ENCODE measurements around the gene FOXA2. TPM values are rescaled to one million over a fixed set of nuclear protein-coding genes. Genes with fewer than 3 reads are reported as not detected.

The FOXA2 gene
- total RNA-seq, 1 experiment from 2014 or later, result 28.0 TPM

DNA sequence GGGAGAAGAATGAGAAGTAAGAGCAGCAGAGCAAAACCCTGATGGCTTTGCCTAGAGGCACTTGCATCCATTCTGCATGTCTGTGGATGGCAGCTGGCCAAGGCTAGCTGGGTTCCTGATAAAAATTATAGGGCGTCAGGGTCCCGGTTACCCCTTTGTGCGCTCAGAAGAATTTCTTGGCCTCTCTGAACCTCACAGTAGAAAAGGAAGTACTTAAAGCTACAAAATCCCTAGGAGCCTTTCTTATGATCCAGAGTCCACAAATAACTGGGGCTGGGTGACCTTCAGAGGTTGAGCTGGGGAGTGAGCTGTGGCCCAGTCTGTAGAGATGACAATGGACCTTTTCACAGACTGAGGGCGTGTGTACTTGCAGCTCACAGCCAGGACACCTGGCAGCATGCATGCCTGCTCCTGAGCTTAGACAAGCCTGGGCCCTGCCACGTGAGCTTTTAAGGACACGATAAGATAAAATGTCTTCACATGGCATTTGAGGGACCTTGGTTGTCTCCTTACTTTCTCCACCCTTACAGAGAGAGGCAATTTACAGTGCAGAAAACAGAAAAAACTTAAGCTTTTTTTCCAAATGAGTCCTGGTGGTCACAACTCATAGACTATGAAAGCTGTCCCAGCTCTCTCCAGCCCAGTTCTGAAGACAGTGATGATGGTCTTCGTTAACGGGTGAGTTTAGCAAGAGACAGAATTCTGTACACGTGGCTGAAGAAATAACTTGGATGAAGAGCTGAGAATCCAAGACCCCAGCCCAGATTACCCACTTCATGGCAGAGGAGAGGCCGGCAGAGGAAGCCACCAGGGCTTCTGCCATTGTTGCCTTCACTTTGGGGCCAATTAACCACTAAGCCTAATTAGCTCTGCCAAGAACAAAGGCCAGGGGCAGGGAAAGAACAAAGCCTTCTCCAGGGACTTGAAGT is 50.3 kb downstream of the FOXA2 start:
- Histone ChIP-seq H3K4me3 (ENCODE audit: low read depth in 2 of 2, low read length in 2 of 2) (no peak overlapping the region), H3K36me3 (ENCODE audit: control insufficient read depth, insufficient read depth, low read length) (no peaks in the 10 kb centered on the region), H3K9me3 (ENCODE audit: control insufficient read depth, insufficient read depth, low read depth, low read length) (no peaks in the 10 kb centered on the region), H3K4me1 (ENCODE audit: control insufficient read depth, insufficient read depth, low read length) (no peaks in the 10 kb centered on the region), H3K27me3 (ENCODE audit: control insufficient read depth, insufficient read depth, low read length) (no peaks in the 10 kb centered on the region), H3K27ac (ENCODE audit: low read length) (no peak overlapping the region)
- BruUV-seq (replicated peaks), result no TSS peak
- DNase-seq (ENCODE audit: low read depth, low spot score) (no peak), ATAC-seq (no peak)
- CTCF ChIA-PET, result no interaction called here
- intact Hi-C loops (cut with micrococcal nuclease; ENCODE audit: unreplicated experiment), result no loop called here
- POLR2A ChIA-PET, result interaction anchor here (0.5 to 0.8 kb wide), 2 partner anchors 14 to 18 kb away, joined by 3 to 4 read pairs; no protein-coding TSS in a partner anchor
- in situ Hi-C loops (cut with HindIII; ENCODE audit: low pct_unique_long_range_greater_than_20kb, low sequenced_read_pairs), result no loop called here
- TF ChIP-seq, protein P1, sequence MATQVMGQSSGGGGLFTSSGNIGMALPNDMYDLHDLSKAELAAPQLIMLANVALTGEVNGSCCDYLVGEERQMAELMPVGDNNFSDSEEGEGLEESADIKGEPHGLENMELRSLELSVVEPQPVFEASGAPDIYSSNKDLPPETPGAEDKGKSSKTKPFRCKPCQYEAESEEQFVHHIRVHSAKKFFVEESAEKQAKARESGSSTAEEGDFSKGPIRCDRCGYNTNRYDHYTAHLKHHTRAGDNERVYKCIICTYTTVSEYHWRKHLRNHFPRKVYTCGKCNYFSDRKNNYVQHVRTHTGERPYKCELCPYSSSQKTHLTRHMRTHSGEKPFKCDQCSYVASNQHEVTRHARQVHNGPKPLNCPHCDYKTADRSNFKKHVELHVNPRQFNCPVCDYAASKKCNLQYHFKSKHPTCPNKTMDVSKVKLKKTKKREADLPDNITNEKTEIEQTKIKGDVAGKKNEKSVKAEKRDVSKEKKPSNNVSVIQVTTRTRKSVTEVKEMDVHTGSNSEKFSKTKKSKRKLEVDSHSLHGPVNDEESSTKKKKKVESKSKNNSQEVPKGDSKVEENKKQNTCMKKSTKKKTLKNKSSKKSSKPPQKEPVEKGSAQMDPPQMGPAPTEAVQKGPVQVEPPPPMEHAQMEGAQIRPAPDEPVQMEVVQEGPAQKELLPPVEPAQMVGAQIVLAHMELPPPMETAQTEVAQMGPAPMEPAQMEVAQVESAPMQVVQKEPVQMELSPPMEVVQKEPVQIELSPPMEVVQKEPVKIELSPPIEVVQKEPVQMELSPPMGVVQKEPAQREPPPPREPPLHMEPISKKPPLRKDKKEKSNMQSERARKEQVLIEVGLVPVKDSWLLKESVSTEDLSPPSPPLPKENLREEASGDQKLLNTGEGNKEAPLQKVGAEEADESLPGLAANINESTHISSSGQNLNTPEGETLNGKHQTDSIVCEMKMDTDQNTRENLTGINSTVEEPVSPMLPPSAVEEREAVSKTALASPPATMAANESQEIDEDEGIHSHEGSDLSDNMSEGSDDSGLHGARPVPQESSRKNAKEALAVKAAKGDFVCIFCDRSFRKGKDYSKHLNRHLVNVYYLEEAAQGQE (IDR thresholded peaks at IDR 0.05; ENCODE audit: insufficient read depth in 1 of 2, low read depth in 2 of 2, low read length in 1 of 2), result no peak
- TF ChIP-seq TCF7L2 (IDR thresholded peaks at IDR 0.05; ENCODE audit: low read depth, low read length), result no peak
- TF ChIP-seq SIN3A (IDR thresholded peaks at IDR 0.05; ENCODE audit: borderline replicate concordance, insufficient read depth, low read depth, low read length), result no peak
- TF ChIP-seq POLR2AphosphoS5 (IDR thresholded peaks at IDR 0.05; ENCODE audit: low read depth, low read length), result no peak
- TF ChIP-seq, protein P2, sequence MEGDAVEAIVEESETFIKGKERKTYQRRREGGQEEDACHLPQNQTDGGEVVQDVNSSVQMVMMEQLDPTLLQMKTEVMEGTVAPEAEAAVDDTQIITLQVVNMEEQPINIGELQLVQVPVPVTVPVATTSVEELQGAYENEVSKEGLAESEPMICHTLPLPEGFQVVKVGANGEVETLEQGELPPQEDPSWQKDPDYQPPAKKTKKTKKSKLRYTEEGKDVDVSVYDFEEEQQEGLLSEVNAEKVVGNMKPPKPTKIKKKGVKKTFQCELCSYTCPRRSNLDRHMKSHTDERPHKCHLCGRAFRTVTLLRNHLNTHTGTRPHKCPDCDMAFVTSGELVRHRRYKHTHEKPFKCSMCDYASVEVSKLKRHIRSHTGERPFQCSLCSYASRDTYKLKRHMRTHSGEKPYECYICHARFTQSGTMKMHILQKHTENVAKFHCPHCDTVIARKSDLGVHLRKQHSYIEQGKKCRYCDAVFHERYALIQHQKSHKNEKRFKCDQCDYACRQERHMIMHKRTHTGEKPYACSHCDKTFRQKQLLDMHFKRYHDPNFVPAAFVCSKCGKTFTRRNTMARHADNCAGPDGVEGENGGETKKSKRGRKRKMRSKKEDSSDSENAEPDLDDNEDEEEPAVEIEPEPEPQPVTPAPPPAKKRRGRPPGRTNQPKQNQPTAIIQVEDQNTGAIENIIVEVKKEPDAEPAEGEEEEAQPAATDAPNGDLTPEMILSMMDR (IDR thresholded peaks at IDR 0.05), result no peak

- intact Hi-C loops (cut with micrococcal nuclease; ENCODE audit: unreplicated experiment) (no loop called here), in situ Hi-C loops (cut with HindIII; ENCODE audit: low pct_unique_long_range_greater_than_20kb, low sequenced_read_pairs) (no loop called here)
- H3K27ac ChIP-seq (ENCODE audit: low read length), result no peak overlapping the region
- POLR2A ChIA-PET, result no interaction called here
- CTCF ChIA-PET, result no interaction called here
- no peaks in the 10 kb centered on the region for H3K9me3 ChIP-seq (ENCODE audit: control insufficient read depth, insufficient read depth, low read depth, low read length)
- no peaks in the 10 kb centered on the region for H3K4me1 ChIP-seq (ENCODE audit: control insufficient read depth, insufficient read depth, low read length)
- ATAC-seq (no peak), DNase-seq (ENCODE audit: low read depth, low spot score) (no peak)
- no peaks in the 10 kb centered on the region for H3K36me3 ChIP-seq (ENCODE audit: control insufficient read depth, insufficient read depth, low read length)
- no TSS peak for BruUV-seq (replicated peaks)
- H3K4me3 ChIP-seq (ENCODE audit: low read depth in 2 of 2, low read length in 2 of 2), result no peak overlapping the region
- TF ChIP-seq, protein P2 (IDR thresholded peaks at IDR 0.05), result no peak
- TF ChIP-seq POLR2AphosphoS5 (IDR thresholded peaks at IDR 0.05; ENCODE audit: low read depth, low read length) (no peak), TCF7L2 (IDR thresholded peaks at IDR 0.05; ENCODE audit: low read depth, low read length) (no peak), SIN3A (IDR thresholded peaks at IDR 0.05; ENCODE audit: borderline replicate concordance, insufficient read depth, low read depth, low read length) (no peak)
- TF ChIP-seq, protein P1 (IDR thresholded peaks at IDR 0.05; ENCODE audit: insufficient read depth in 1 of 2, low read depth in 2 of 2, low read length in 1 of 2), result no peak
- no peaks in the 10 kb centered on the region for H3K27me3 ChIP-seq (ENCODE audit: control insufficient read depth, insufficient read depth, low read length)
These were observed 51.8 kb downstream of the FOXA2 start for GRCh38 chr20:22532598-22532997.

Measured in Panc1 (cell line).